GM19099 (cell line): ENCODE data around the gene COL9A2.

Experiments
- POLR2A ChIP-seq: IDR thresholded peaks from 3 replicates; pipeline ENCODE4 v1.6.1; 2011; ENCODE audit warnings: low read depth; ENCODE audit not compliant: insufficient read length; ENCODE audit errors: extremely low read depth

COL9A2 gene

DNA sequence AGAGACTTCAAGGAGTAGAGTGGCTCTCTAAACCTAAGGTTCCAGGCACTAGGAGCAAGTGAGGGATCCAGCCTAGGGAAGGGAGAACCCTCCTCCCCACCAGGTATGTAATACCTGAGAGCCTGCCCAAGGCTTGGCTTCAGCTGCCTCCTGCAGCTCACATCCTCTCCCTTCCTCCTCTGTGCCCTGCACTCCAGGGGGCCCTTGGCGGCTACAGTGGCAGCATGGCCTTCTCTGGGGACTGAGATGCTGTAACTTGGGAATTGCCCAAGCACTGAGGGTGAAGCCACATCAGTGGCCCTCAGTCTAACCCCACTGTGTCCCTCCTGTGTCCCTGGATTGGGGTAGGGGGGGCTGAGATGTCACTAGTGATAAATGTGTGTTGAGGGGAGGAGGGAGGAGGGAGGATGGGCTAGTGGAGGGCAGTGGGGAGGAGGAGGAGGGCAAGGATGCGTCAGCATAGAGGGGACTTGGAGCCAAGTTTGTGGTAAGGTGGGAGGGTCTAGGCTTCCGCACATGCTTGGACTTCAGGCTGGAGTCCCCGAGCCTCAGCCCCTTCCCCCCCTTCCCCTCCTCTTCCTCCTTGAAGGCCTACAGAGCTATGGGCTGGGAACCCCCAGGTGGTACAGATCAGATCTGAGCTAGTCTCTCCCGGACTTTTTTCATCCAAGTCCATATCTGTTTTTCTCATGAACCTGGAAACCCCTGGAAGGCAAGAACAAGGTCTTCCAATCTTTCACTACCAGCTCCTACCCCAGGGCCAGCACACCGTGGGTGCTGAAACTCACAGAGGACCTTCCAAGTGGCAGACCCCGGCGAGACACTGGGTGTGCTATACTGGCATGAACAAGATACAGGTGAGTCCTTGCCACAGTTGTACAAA, 17.5 kb downstream of the COL9A2 start:
- no peak for TF ChIP-seq POLR2A

DNA sequence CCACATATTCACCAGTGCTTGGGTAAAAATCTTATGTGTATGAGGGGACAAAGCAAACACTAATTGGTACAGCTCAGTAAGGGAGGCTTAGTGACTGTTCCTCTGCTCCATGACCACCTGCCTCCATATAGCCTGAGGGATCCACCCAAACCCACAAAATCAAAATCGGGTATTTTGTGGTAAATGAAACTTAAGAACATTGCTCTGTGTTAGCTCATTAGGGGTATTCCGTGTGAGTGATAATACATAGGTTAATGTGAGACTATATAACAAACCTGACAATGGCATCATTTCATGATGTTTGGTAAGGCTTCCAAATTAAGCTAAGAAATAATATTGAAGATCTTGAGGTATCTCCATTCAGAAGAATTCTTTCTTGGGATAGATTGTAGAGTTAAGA, 25.8 kb downstream of the COL9A2 start:
- TF ChIP-seq POLR2A, result no peak

DNA sequence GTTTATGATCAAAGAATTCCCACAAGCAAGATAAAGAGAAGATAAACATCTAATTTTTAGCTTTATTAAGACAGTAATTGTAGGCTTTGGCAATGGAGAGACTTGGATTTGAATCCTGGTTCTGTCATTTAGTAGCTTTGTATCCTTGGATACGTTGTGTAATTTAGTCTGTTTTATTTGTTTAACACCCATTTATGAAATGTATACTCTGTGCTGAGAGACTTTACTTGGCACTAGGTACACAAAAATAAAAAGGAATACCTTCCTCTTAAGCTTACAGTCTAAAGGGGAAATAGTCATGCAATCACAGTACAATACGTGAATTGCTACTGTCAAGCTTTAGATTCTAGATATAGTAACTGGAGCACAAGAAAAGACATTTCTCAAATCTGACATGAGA, 35.2 kb downstream of the COL9A2 start:
- TF ChIP-seq POLR2A, result no peak

DNA sequence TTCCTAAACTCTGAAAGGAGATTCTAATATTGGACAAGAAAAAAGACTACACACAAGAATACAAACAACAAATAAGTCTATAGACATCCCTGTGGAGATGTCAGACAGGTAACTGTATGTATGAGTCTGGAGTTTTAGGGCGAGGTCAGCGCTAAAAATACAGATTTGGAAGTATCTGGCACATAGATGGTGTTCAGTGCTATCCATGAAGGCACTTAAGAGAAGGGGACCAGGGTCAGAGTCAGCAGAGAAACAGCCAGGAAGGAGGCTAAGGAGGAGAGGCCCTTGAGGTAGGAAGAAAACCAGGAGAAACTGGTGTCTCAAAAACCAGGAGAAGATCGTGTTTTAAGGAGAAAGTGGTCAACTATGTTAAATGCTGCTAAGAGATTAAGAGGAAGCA, 41.0 kb downstream of the COL9A2 start:
- no peak for TF ChIP-seq POLR2A

DNA sequence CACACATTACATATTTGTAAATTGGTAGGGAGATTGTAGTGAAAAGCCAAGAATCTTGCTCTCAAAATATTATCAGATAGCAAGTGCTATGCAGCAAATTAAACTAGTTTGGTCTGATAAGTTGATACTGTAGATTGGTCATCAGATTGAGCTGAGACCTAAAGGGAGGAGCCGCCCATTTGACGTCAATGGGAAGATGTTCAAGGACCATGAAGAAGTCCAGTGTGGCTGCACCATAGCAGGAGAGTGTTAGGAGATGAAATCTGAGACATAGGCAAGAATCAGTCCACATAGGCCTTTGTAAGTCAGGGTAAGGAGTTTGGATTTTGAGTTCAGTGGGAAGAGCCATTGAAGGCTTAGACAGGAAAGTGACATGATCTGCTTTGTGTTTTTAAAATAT, 42.8 kb downstream of the COL9A2 start:
- no peak for TF ChIP-seq POLR2A

DNA sequence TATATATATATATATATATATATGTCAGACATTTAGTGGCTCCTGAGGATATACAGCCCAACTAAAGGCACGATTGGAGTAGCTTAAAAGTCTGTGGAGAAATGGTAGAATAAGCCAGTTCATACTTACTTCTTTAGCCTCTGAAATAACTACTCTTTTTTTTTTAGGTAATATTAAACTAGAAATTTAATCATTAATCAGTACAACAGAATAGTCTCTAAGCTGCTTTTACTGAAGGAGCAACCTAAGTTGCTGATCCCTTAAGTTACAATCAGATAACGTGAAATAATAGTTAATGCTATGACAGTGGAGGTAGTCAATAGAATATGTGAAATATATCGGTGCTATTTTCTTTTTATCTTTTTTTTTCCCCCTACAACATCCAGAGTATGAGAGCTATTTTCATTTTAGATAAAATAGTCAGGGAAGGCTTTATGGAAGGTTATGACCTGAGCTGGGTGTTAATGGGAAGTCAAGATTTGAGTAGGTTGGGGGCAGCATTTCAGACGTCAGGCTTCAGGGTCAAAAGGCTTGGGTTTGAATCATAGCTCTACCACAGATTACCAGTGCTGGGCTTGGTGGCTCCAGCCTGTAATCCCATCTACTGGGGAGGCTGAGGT, 43.4 kb downstream of the COL9A2 start:
- no peak for TF ChIP-seq POLR2A

DNA sequence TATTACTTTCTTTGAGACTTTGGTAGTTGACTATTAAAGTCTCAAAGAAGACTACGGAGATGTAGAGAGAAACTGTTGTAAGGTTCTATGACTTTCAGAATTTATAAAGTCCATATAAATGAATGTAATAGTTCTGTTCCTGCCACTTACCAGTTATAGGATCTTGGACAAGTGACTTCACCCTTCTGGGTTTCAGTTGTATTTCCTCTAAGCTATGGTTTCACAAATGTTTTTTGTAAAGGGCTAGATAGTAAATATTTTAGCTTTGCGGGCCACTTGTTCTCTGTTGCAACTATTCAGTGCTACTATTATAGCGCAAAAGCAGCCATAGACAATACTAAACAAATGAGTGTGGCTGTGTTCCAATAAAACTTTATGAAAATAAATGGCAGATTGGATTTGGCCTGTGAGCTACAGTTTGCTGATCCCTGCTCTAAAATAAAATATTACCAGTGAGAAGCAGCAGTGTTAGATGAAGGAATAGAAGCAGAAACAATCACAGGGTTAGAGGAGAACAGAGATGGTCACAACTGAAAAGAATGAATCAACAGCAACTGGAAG, 44.4 kb downstream of the COL9A2 start:
- no peak for TF ChIP-seq POLR2A

DNA sequence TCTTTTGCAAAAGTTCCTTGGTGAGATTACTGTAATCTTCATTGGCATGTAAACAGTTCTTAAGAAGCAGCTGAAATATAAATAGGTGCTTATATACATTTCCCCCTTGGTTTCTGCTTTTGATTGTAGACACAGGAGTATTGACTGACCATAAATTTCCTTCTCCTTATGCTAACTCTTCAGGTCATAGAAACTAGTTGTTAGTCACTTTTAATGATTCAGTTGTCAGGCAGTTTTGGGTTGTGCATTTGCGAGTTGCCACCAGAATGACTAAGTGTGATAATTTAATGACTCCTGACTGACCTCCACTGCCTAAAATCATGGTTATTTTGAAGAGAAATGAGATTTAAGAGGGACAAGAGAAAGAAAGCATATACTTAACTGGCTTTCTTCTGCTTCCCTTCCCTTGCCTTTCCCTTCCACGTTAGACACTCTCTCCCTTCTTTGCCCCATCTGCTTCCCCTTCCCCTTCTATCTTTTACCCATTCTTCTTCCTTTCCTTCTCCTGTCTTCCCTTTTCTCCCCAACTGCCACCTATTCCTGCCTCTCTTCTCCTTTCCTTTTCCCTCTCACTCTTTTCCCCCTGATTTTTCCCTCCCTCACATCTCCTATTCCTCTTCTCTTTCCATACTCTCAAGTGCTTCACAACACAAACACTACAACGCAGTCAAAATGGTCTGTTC, 46.8 kb downstream of the COL9A2 start:
- TF ChIP-seq POLR2A, result no peak

DNA sequence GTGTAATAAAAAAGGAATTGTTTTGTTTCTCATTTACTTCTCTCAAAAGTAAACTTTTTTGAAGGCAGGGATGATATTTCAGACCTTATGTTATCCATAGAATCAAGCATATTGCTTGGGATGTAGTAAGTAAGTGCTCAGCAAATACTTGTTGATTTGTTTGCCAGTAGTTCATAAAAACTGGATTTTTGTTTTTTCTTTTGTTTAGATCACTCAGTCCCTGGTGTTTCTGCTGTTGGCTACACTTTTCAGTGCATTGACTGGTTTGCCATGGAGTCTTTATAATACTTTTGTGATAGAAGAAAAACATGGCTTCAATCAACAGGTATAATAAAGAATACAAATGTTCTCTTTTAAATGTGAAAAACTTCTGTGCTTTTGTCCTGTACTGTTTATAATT, 48.9 kb downstream of the COL9A2 start:
- no peak for TF ChIP-seq POLR2A

DNA sequence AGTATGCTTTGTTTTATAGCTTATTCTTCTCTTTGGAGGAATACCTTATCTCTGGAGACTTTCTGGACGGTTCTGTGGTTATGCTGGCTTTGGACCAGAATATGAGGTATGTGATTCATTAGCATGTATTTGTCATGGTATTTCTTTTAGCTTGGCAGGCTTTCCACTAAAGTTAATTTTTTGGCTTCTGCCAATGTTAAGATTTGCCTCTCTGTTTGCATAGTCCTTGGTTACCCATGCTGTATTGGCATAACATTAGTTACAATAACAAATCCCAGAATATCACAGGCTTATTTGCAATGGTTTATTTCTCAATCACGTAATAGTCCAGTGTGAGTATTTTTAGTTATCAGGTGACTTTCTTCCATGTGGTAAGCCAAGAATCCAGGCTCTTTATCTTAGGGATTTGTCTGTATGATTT, 49.3 kb downstream of the COL9A2 start:
- TF ChIP-seq POLR2A, result no peak

DNA sequence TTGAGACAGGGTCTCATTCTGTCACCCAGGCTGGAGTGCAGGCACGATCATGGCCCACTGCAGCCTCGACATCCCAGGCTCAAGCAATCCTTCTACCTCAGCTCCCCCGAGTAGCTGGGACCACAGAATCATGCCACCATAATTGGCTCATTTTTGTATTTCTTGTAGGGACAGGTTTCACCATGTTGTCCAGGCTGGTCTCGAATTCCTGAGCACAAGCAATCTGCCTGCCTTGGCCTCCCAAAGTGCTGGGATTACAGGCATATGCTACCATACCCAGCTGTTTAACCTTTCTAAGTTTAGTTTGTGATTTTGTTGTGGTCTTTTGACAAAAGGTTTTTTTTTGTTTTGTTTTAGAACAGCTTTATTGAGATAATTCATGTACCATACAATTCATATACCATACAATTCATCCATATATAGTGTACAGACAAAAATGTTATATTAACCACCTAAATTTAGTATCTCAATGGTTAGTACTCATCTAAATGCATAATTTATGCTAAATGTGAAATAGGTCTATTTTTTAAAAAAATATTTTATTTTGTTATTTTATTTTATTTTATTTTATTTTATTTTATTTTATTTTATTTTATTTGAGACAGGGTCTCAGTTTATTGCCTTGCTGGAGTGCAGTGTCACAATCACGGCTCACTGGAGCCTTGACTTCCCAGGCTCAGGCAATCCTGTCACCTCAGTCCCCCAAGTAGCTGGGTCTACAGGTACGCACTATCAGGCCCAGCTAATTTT, 50.1 kb downstream of the COL9A2 start:
- no peak for TF ChIP-seq POLR2A

DNA sequence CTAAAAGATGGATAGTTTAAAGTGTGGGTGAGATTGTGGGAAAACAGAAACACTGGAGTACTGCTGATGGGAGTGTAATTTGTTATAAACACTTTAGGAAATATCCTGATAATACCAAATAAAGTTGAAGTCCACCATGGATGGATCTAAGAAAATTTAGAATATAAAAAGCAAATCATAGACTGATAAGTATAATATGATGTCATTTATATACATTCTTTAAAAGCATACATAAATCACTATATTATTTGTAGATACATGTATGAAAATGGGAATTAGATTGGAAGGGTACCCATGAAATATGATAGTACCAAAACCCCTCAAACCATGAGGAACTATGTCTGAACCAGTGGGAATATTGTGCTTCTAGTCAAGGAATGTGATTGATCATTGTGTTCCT, 51.2 kb downstream of the COL9A2 start:
- no peak for TF ChIP-seq POLR2A

DNA sequence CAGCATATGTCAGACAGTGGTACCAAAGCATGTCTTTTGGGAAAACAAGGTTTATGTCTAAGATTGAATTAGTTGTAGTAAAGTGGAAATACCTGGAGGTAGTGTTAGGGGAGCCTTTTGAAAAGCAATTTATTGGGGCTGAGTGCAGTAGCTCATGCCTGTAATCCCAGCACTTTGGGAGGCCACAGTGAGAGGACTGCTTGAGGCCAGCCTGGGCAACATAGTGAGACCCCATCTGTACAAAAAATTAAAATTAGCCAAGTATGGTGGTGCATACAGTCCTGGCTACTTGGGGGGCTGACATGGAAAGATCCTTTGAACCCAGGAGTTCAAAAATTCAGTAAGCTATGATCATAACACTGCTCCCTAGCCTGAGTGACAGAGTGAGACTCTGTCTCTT, 51.8 kb downstream of the COL9A2 start:
- no peak for TF ChIP-seq POLR2A

DNA sequence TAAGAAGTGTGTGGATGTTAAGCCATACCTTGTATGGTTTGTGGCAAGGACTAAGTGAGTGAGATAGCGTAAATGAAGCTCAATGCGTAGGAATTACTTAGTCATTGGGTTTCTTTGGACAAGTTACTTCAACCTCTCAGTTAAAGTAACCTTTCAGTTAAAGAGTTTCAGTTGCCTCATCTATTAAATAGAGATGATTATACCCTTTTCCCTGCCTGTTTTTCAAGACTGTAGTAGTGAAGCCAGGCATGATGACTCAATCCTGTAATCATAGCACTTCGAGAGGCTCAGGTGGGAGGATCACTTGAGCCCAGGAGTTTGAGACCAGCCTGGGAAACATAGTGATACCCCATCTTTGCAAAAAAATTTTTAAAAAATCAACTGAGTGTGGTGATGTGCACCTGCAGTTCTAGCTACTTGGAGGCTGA, 52.7 kb downstream of the COL9A2 start:
- TF ChIP-seq POLR2A, result no peak

DNA sequence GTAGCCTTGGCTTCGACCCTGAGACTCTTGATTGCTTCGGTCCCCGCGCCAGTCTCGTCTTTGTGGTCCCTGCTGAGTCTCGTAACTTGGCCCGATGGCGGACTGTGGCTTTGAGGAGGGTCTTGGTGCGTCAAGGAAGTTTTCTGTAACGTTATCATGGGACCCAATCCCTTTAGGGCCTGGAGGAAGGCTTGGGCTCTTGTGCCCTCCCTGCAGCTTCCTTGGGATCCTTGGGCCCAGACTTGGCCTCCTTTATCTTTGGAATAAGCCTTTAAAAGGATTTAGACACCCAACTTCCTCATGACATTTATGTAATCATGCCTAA, 58.7 kb downstream of the COL9A2 start:
- TF ChIP-seq POLR2A, result no peak

DNA sequence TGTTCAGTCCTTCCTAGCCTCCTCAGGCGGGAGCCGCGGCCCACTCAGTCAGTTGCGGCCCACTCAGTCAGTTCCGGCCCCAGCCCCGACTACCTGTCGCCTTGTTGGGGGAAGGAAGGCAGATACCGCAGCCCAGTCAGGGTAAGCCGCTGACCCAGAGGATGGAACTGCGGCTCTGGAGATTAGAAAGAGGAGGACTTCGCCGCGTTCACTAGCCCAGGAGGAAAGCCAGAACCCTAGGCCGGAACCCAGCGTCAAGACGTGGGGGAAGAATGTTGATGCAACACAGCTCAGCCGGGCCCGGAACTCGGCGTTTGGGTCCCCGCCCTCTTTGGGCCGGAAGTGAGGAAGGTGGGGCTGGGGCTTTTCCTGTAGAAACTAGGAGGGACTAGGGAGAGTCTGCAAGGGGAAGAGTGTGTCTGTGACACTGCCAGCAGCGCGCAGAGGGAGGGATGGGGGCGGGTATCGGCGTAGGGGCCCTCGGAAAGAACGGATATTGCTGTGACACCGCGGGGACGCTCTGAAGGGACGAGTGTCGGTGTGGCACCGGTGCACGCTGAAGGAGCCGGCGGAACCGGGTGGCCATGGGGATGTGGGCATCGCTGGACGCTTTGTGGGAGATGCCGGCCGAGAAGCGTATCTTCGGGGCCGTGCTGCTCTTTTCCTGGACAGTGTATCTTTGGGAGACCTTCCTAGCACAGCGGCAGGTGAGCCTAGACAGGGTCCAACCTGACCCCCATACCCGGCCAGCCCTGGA, 59.2 kb downstream of the COL9A2 start, which contains the start of gene ZMPSTE24:
Gene ZMPSTE24 (plus strand): TSS at position 549 of the 757 bp plus-strand sequence. CDS start 36 bp downstream, at position 585.
- TF ChIP-seq POLR2A, result peak; percentile 85
